OCI-LY7 (cell line): ENCODE results near the gene CDK4.

Experiments used
- EZH2phosphoT487 ChIP-seq: fragments of 200-600 bp; sonication (generic); IDR thresholded peaks from 2 replicates; pipeline ENCODE4 v1.6.1; 2018; ENCODE audit warnings: low read depth, borderline replicate concordance, mild to moderate bottlenecking, mixed run types, antibody characterized with exemption, low read length, moderate library complexity, mixed read lengths
- TF ChIP-seq, protein P1 (sequence below): fragments of 200-600 bp; sonication (generic); conservative IDR thresholded peaks from 2 replicates; pipeline ENCODE4 v1.5.1; 2014; ENCODE audit warnings: mild to moderate bottlenecking, antibody characterized with exemption, low read length, moderate library complexity, mixed read lengths

DNA sequence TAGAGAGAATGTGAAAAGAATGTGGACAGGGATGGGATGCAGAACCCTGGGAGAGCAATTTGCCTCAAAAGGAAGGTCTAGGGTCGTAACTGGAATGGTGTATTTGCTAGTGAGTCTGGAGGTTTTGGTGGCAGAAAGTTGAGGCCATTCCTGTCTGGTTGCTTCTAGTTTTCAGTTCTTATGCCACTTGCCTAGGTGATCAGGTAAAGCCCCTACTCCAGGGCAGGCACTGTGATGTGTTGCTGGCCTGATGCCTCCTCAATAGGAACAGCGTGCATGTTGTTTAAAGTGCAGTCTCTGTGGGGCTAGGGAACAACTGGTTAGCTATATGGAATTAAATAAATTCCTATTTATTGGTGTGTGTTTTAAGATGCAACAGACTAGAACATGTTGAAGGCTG is 51.8 kb downstream of the CDK4 start:
- TF ChIP-seq, protein P1, sequence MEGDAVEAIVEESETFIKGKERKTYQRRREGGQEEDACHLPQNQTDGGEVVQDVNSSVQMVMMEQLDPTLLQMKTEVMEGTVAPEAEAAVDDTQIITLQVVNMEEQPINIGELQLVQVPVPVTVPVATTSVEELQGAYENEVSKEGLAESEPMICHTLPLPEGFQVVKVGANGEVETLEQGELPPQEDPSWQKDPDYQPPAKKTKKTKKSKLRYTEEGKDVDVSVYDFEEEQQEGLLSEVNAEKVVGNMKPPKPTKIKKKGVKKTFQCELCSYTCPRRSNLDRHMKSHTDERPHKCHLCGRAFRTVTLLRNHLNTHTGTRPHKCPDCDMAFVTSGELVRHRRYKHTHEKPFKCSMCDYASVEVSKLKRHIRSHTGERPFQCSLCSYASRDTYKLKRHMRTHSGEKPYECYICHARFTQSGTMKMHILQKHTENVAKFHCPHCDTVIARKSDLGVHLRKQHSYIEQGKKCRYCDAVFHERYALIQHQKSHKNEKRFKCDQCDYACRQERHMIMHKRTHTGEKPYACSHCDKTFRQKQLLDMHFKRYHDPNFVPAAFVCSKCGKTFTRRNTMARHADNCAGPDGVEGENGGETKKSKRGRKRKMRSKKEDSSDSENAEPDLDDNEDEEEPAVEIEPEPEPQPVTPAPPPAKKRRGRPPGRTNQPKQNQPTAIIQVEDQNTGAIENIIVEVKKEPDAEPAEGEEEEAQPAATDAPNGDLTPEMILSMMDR, result no peak
- TF ChIP-seq EZH2phosphoT487, result no peak
